ENCODE data around the gene PSMA6.
"Not testable (repeated sequence)": the region's sequence is repeated elsewhere in the genome, so short reads cannot be mapped to it uniquely, and the experiment has no call there.

Gene PSMA6

GRCh38 chr14:35346738-35347322, 54.6 kb downstream of the PSMA6 start:
- H3K27me3 ChIP-seq (ENCODE audit: insufficient read depth, poor library complexity, severe bottlenecking): no peaks in the 10 kb centered on the region
- H3K27ac ChIP-seq (ENCODE audit: poor library complexity, severe bottlenecking): no peak overlapping the region
- H3K4me3 ChIP-seq (ENCODE audit: severe bottlenecking): no peak overlapping the region
- H3K4me1 ChIP-seq (ENCODE audit: insufficient read depth, poor library complexity, severe bottlenecking): peaks cover 4% of the 10 kb centered on the region
- no peaks in the 10 kb centered on the region for H3K36me3 ChIP-seq (ENCODE audit: low read depth)
- no peaks in the 10 kb centered on the region for H3K9me3 ChIP-seq (ENCODE audit: severe bottlenecking)
- DNase-seq (ENCODE audit: low spot score): no peak
- no peak for TF ChIP-seq CTCF (IDR thresholded peaks at IDR 0.05; ENCODE audit: poor library complexity, severe bottlenecking)
- no peak for ATAC-seq (ENCODE audit: low read depth)

- H3K27me3 ChIP-seq (ENCODE audit: insufficient read depth, poor library complexity, severe bottlenecking): no peaks in the 10 kb centered on the region
- DNase-seq (ENCODE audit: low spot score): no peak
- no peak overlapping the region for H3K4me3 ChIP-seq (ENCODE audit: severe bottlenecking)
- no peak overlapping the region for H3K27ac ChIP-seq (ENCODE audit: poor library complexity, severe bottlenecking)
- no peaks in the 10 kb centered on the region for H3K4me1 ChIP-seq (ENCODE audit: insufficient read depth, poor library complexity, severe bottlenecking)
- TF ChIP-seq CTCF (IDR thresholded peaks at IDR 0.05; ENCODE audit: poor library complexity, severe bottlenecking): no peak
- H3K9me3 ChIP-seq (ENCODE audit: severe bottlenecking): no peaks in the 10 kb centered on the region
- no peaks in the 10 kb centered on the region for H3K36me3 ChIP-seq (ENCODE audit: low read depth)
- peak; percentile 24; the same call in 2 of the 3 replicates for ATAC-seq (ENCODE audit: low read depth)
These were observed 55.3 kb downstream of the PSMA6 start for GRCh38 chr14:35347323-35348043.

- H3K27ac ChIP-seq (ENCODE audit: poor library complexity, severe bottlenecking); ATAC-seq (ENCODE audit: low read depth); H3K4me3 ChIP-seq (ENCODE audit: severe bottlenecking); H3K27me3 ChIP-seq (ENCODE audit: insufficient read depth, poor library complexity, severe bottlenecking); H3K4me1 ChIP-seq (ENCODE audit: insufficient read depth, poor library complexity, severe bottlenecking); H3K36me3 ChIP-seq (ENCODE audit: low read depth); H3K9me3 ChIP-seq (ENCODE audit: severe bottlenecking); DNase-seq (ENCODE audit: low spot score): not testable (repeated sequence)
These were observed 55.8 kb downstream of the PSMA6 start for GRCh38 chr14:35348044-35348380.

GRCh38 chr14:35349496-35350365, 57.5 kb downstream of the PSMA6 start:
- Histone ChIP-seq H3K4me1 (ENCODE audit: insufficient read depth, poor library complexity, severe bottlenecking) (no peaks in the 10 kb centered on the region), H3K9me3 (ENCODE audit: severe bottlenecking) (no peaks in the 10 kb centered on the region), H3K27ac (ENCODE audit: poor library complexity, severe bottlenecking) (no peak overlapping the region), H3K4me3 (ENCODE audit: severe bottlenecking) (no peak overlapping the region), H3K36me3 (ENCODE audit: low read depth) (no peaks in the 10 kb centered on the region), H3K27me3 (ENCODE audit: insufficient read depth, poor library complexity, severe bottlenecking) (no peaks in the 10 kb centered on the region)
- TF ChIP-seq CTCF (IDR thresholded peaks at IDR 0.05; ENCODE audit: poor library complexity, severe bottlenecking): no peak
- ATAC-seq (ENCODE audit: low read depth): no peak
- DNase-seq (ENCODE audit: low spot score): no peak

- H3K4me3 ChIP-seq (ENCODE audit: severe bottlenecking): no peak overlapping the region
- H3K27me3 ChIP-seq (ENCODE audit: insufficient read depth, poor library complexity, severe bottlenecking): no peaks in the 10 kb centered on the region
- no peak overlapping the region for H3K27ac ChIP-seq (ENCODE audit: poor library complexity, severe bottlenecking)
- peaks cover 6% of the 10 kb centered on the region for H3K4me1 ChIP-seq (ENCODE audit: insufficient read depth, poor library complexity, severe bottlenecking)
- TF ChIP-seq CTCF (IDR thresholded peaks at IDR 0.05; ENCODE audit: poor library complexity, severe bottlenecking): no peak
- ATAC-seq (ENCODE audit: low read depth) (no peak), DNase-seq (ENCODE audit: low spot score) (no peak)
- no peaks in the 10 kb centered on the region for H3K36me3 ChIP-seq (ENCODE audit: low read depth)
- no peaks in the 10 kb centered on the region for H3K9me3 ChIP-seq (ENCODE audit: severe bottlenecking)
These were observed 59.3 kb downstream of the PSMA6 start for GRCh38 chr14:35351497-35351896.

All from RWPE2 (cell line).